Measurements from ENCODE around the gene IFI27. TPM values are rescaled to one million over a fixed set of nuclear protein-coding genes. Genes with fewer than 3 reads are reported as not detected.

IFI27 gene
- total and polyA plus RNA-seq, 9 of the 15 experiments (the other 6 are each of a cell fraction or from before 2014, with no cell fraction given), result 0.19 to 3.4 (median 1.4) TPM; not detected in 1

DNA sequence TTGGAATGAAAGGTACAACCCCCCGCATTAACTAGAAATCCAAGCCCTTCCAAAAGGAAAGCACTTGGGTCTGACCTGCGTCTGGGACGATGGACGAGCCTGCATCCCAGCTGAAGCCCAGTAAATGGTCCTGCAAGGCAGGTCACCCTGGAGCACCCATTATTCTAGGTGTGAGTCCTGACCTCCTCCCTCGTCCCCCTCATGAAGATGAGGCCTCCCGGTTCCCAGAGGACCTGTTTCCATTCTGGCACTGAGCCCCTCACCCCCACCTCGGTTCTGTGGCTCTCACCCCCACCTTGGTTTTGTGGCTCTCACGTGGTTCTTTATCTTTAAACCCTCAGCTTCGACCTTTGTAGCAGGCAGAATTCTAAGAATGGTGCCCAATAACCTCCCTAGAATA is 7.3 kb downstream of the IFI27 start:
- ChIA-PET POLR2A (interaction anchor here (0.6 kb wide), 1 partner anchor 40 kb away, joined by 4 read pairs; no protein-coding TSS in a partner anchor), CTCF (ENCODE audit: low intra/inter-chr PET ratio) (no interaction called here)
- no peak for FAIRE-seq
- intact Hi-C loops (cut with micrococcal nuclease), result no loop called here
- no TSS peak for BruUV-seq (replicated peaks)
- Histone ChIP-seq H3K9me1 (ENCODE audit: control insufficient read depth, insufficient read depth, low read length) (no peaks in the 10 kb centered on the region), H3K9ac (ENCODE audit: insufficient read depth in 1 of 2, low read depth in 2 of 2, low read length in 2 of 2) (no peak overlapping the region), H3K4me3 (no peak overlapping the region), H4K20me1 (replicated peaks; ENCODE audit: control insufficient read depth, insufficient read depth, low read length) (no peaks in the 10 kb centered on the region; the same call in 1 of the 2 replicates), H3K27me3 (ENCODE audit: control insufficient read depth in 2 of 2, insufficient read depth in 2 of 2, low read length in 2 of 2) (peaks cover 2 to 27% of the 10 kb centered on the region in 2 experiments; a peak in 3 of 5 replicates), H3K27ac (ENCODE audit: extremely low read depth, low read depth, low read length) (no peak overlapping the region), H3K4me1 (replicated peaks in 1 of 2; ENCODE audit: control insufficient read depth in 2 of 2, insufficient read depth in 2 of 2, low read length in 2 of 2) (no peaks in the 10 kb centered on the region; a peak in 1 of 5 replicates), H2AFZ (ENCODE audit: low read depth, low read length) (no peak overlapping the region), H3K36me3 (ENCODE audit: control insufficient read depth, insufficient read depth, low read length) (no peaks in the 10 kb centered on the region), H3K79me2 (ENCODE audit: control insufficient read depth, insufficient read depth, low read length) (no peaks in the 10 kb centered on the region), H3K4me2 (ENCODE audit: insufficient read depth, low read length) (no peak overlapping the region), H3K9me3 (replicated peaks; ENCODE audit: control insufficient read depth, insufficient read depth, low read depth, low read length) (no peaks in the 10 kb centered on the region)
- in situ Hi-C loops (cut with MboI), result no loop called here
- DNase-seq (ENCODE audit: extremely low read depth in 1 of 4, low spot score in 3 of 4), result no peak
- WGBS (ENCODE audit: insufficient coverage, low coverage, missing lambda C conversion rate), result 0% methylated on average over 8 of the region's 9 CpGs
- no peak for ATAC-seq
- TF ChIP-seq STAG1 (CRISPR knock-in tag; IDR thresholded peaks at IDR 0.05; ENCODE audit: borderline replicate concordance) (no peak), OTX1 (CRISPR knock-in tag; IDR thresholded peaks at IDR 0.05) (no peak), SP2 (IDR thresholded peaks at IDR 0.05; ENCODE audit: extremely low read depth, low read depth, low read length, poor library complexity, severe bottlenecking) (no peak), POLR2A (conservative IDR thresholded peaks at IDR 0.05) (no peak), KLF16 (IDR thresholded peaks at IDR 0.05) (no peak), ZNF583 (CRISPR knock-in tag; IDR thresholded peaks at IDR 0.05) (no peak), HNRNPUL1 (IDR thresholded peaks at IDR 0.05; ENCODE audit: low read length) (no peak), STAT5B (CRISPR knock-in tag; IDR thresholded peaks at IDR 0.05) (no peak), KAT8 (IDR thresholded peaks at IDR 0.05; ENCODE audit: low read depth) (no peak), FOXJ2 (tag; IDR thresholded peaks at IDR 0.05) (no peak), CXXC5 (CRISPR knock-in tag; IDR thresholded peaks at IDR 0.05) (no peak)
- TF ChIP-seq, protein P1, sequence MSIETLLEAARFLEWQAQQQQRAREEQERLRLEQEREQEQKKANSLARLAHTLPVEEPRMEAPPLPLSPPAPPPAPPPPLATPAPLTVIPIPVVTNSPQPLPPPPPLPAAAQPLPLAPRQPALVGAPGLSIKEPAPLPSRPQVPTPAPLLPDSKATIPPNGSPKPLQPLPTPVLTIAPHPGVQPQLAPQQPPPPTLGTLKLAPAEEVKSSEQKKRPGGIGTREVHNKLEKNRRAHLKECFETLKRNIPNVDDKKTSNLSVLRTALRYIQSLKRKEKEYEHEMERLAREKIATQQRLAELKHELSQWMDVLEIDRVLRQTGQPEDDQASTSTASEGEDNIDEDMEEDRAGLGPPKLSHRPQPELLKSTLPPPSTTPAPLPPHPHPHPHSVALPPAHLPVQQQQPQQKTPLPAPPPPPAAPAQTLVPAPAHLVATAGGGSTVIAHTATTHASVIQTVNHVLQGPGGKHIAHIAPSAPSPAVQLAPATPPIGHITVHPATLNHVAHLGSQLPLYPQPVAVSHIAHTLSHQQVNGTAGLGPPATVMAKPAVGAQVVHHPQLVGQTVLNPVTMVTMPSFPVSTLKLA (conservative IDR thresholded peaks at IDR 0.05), result no peak
- TF ChIP-seq, protein P2, sequence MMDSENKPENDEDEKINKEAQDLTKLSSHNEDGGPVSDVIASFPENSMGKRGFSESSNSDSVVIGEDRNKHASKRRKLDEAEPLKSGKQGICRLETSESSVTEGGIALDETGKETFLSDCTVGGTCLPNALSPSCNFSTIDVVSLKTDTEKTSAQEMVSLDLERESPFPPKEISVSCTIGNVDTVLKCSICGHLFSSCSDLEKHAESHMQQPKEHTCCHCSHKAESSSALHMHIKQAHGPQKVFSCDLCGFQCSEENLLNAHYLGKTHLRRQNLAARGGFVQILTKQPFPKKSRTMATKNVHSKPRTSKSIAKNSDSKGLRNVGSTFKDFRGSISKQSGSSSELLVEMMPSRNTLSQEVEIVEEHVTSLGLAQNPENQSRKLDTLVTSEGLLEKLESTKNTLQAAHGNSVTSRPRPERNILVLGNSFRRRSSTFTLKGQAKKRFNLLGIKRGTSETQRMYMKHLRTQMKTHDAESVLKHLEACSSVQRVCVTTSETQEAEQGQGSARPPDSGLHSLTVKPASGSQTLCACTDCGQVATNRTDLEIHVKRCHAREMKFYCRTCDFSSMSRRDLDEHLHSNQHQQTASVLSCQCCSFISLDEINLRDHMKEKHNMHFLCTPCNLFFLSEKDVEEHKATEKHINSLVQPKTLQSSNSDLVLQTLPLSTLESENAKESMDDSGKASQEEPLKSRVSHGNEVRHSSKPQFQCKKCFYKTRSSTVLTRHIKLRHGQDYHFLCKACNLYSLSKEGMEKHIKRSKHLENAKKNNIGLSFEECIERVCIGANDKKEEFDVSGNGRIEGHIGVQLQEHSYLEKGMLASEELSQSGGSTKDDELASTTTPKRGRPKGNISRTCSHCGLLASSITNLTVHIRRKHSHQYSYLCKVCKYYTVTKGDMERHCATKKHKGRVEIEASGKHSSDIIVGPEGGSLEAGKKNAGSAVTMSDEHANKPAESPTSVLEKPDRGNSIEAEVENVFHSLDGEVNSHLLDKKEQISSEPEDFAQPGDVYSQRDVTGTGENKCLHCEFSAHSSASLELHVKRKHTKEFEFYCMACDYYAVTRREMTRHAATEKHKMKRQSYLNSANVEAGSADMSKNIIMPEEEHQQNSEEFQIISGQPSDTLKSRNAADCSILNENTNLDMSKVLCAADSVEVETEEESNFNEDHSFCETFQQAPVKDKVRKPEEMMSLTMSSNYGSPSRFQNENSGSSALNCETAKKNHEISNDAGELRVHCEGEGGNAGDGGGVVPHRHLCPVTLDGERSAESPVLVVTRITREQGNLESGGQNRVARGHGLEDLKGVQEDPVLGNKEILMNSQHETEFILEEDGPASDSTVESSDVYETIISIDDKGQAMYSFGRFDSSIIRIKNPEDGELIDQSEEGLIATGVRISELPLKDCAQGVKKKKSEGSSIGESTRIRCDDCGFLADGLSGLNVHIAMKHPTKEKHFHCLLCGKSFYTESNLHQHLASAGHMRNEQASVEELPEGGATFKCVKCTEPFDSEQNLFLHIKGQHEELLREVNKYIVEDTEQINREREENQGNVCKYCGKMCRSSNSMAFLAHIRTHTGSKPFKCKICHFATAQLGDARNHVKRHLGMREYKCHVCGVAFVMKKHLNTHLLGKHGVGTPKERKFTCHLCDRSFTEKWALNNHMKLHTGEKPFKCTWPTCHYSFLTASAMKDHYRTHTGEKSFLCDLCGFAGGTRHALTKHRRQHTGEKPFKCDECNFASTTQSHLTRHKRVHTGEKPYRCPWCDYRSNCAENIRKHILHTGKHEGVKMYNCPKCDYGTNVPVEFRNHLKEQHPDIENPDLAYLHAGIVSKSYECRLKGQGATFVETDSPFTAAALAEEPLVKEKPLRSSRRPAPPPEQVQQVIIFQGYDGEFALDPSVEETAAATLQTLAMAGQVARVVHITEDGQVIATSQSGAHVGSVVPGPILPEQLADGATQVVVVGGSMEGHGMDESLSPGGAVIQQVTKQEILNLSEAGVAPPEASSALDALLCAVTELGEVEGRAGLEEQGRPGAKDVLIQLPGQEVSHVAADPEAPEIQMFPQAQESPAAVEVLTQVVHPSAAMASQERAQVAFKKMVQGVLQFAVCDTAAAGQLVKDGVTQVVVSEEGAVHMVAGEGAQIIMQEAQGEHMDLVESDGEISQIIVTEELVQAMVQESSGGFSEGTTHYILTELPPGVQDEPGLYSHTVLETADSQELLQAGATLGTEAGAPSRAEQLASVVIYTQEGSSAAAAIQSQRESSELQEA (IDR thresholded peaks at IDR 0.05; ENCODE audit: low read depth), result no peak
- TF ChIP-seq, protein P3, sequence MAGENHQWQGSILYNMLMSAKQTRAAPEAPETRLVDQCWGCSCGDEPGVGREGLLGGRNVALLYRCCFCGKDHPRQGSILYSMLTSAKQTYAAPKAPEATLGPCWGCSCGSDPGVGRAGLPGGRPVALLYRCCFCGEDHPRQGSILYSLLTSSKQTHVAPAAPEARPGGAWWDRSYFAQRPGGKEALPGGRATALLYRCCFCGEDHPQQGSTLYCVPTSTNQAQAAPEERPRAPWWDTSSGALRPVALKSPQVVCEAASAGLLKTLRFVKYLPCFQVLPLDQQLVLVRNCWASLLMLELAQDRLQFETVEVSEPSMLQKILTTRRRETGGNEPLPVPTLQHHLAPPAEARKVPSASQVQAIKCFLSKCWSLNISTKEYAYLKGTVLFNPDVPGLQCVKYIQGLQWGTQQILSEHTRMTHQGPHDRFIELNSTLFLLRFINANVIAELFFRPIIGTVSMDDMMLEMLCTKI (IDR thresholded peaks at IDR 0.05; ENCODE audit: partially characterized antibody), result no peak
